Measurements from ENCODE around the gene OR6S1. TPM values are rescaled to one million over a fixed set of nuclear protein-coding genes. Genes with fewer than 3 reads are reported as not detected.
A peak's percentile ranks its signal among the peaks of the same experiment; 100 is the strongest.

The OR6S1 gene
- total RNA-seq, 1 experiment from 2014 or later, result not detected

- DNase-seq (peak; percentile 81), ATAC-seq (peak; percentile 46)
- Histone ChIP-seq H3K4me1 (ENCODE audit: insufficient read depth, low read length) (peaks cover 21% of the 10 kb centered on the region; the same call in 1 of the 2 replicates), H3F3A (ENCODE audit: low read length, unreplicated experiment) (no peaks in the 10 kb centered on the region), H3K9me2 (replicated peaks; ENCODE audit: low read length) (no peaks in the 10 kb centered on the region), H2AFZ (ENCODE audit: low read length) (peak overlapping the region; percentile 66), H3K9me3 (ENCODE audit: low read length) (no peaks in the 10 kb centered on the region), H3K27me3 (ENCODE audit: low read length) (no peaks in the 10 kb centered on the region), H3K36me3 (ENCODE audit: low read depth, low read length) (no peaks in the 10 kb centered on the region), H3K27ac (ENCODE audit: low read length) (no peak overlapping the region), H4K20me1 (ENCODE audit: low read length) (no peaks in the 10 kb centered on the region), H3K4me2 (ENCODE audit: low read length) (peak overlapping the region; percentile 91), H3K4me3 (ENCODE audit: low read length) (peak overlapping the region; percentile 70), H3K9ac (ENCODE audit: low read length) (no peak overlapping the region), H3K79me2 (ENCODE audit: low read length) (no peaks in the 10 kb centered on the region)
- TF ChIP-seq EZH2phosphoT487 (IDR thresholded peaks at IDR 0.05; ENCODE audit: borderline replicate concordance, low read length) (no peak), EZH2 (IDR thresholded peaks at IDR 0.05; ENCODE audit: low read length, unreplicated experiment) (no peak)
- TF ChIP-seq, protein P1, sequence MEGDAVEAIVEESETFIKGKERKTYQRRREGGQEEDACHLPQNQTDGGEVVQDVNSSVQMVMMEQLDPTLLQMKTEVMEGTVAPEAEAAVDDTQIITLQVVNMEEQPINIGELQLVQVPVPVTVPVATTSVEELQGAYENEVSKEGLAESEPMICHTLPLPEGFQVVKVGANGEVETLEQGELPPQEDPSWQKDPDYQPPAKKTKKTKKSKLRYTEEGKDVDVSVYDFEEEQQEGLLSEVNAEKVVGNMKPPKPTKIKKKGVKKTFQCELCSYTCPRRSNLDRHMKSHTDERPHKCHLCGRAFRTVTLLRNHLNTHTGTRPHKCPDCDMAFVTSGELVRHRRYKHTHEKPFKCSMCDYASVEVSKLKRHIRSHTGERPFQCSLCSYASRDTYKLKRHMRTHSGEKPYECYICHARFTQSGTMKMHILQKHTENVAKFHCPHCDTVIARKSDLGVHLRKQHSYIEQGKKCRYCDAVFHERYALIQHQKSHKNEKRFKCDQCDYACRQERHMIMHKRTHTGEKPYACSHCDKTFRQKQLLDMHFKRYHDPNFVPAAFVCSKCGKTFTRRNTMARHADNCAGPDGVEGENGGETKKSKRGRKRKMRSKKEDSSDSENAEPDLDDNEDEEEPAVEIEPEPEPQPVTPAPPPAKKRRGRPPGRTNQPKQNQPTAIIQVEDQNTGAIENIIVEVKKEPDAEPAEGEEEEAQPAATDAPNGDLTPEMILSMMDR (conservative IDR thresholded peaks at IDR 0.05; ENCODE audit: low read depth, low read length), result no peak
- ChIA-PET POLR2A (ENCODE audit: unreplicated experiment) (no interaction called here), CTCF (interaction anchor here (1.1 kb wide), 1 partner anchor 59 kb away, joined by 3 read pairs; no protein-coding TSS in a partner anchor)
- BruUV-seq (replicated peaks), result no TSS peak
- intact Hi-C loops (cut with micrococcal nuclease), result loop anchor here (1.0 kb wide), 2 partner anchors 19 to 49 kb away; no protein-coding TSS in a partner anchor
Observed at GRCh38 chr14:20631880-20632389, 9.6 kb downstream of the OR6S1 start.

DNA sequence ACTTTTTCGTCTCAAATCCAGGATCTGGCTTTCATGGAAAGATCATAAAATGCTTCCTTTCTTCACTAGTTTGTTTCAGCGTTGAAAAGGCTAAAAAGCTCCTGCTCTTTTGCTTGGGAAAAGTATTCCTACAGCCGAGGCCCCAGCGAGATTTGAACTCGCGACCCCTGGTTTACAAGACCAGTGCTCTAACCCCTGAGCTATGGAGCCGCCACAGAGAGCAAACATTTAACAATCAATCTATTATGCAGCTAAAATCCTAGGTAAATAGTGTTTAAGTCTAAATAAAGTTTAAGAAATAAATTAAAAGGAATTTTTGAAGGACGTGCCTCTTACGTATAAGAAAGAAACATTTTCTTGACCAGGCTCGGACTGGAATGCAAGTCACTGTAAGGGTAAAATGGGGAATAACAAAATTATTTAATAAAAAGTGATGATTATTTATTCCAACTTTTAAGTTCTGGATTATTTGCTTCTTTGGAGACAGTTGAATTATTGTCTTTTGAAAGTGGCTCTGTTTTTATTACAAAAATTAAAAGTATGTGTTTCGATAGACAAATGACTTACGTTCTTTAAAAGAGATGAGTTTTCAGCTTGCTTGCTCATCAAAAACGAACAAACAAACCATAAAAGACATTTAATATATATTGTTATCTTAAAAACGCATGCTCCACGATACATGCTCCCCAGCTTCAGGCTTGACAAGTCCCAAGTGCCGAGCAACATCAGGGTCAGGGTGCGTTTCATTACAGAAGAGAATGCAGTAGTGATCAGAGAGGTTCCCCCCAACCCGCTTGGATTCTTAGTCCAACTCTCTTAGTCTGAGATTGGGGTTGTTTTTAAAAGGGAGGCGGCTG lies 10.2 kb downstream of the OR6S1 start:
- intact Hi-C loops (cut with micrococcal nuclease), result loop anchor here (1.0 kb wide), 1 partner anchor 50 kb away; no protein-coding TSS in a partner anchor
- CTCF ChIA-PET, result interaction anchor here (1.1 to 1.2 kb wide), 2 partner anchors 18 to 60 kb away, joined by 3 to 4 read pairs; no protein-coding TSS in a partner anchor
- TF ChIP-seq EZH2 (IDR thresholded peaks at IDR 0.05; ENCODE audit: low read length, unreplicated experiment) (no peak), EZH2phosphoT487 (IDR thresholded peaks at IDR 0.05; ENCODE audit: borderline replicate concordance, low read length) (no peak)
- TF ChIP-seq, protein P1 (conservative IDR thresholded peaks at IDR 0.05; ENCODE audit: low read depth, low read length), result no peak

More for the DNA sequence above, 10.2 kb downstream of the OR6S1 start:
- Histone ChIP-seq H3K27ac (ENCODE audit: low read length) (no peak overlapping the region), H3K79me2 (ENCODE audit: low read length) (no peaks in the 10 kb centered on the region), H3K36me3 (ENCODE audit: low read depth, low read length) (no peaks in the 10 kb centered on the region), H3K9me3 (ENCODE audit: low read length) (no peaks in the 10 kb centered on the region), H3K9me2 (replicated peaks; ENCODE audit: low read length) (no peaks in the 10 kb centered on the region), H3K4me1 (ENCODE audit: insufficient read depth, low read length) (peaks cover 21% of the 10 kb centered on the region; the same call in 1 of the 2 replicates), H3K9ac (ENCODE audit: low read length) (no peak overlapping the region; the same call in 1 of the 2 replicates), H2AFZ (ENCODE audit: low read length) (peak overlapping the region; percentile 70), H3K4me3 (ENCODE audit: low read length) (peak overlapping the region; percentile 70), H3F3A (ENCODE audit: low read length, unreplicated experiment) (no peaks in the 10 kb centered on the region), H3K27me3 (ENCODE audit: low read length) (no peaks in the 10 kb centered on the region), H3K4me2 (ENCODE audit: low read length) (peak overlapping the region; percentile 91), H4K20me1 (ENCODE audit: low read length) (no peaks in the 10 kb centered on the region)
- ATAC-seq, result peak; percentile 49
- DNase-seq, result peak; percentile 86
- POLR2A ChIA-PET (ENCODE audit: unreplicated experiment), result no interaction called here
- no TSS peak for BruUV-seq (replicated peaks)
